A549 (cell line): ENCODE results near the gene ZFHX3.

ENCODE experiments used
- CBX8 ChIP-seq: fragments of 200-600 bp; sonication (generic); IDR thresholded peaks from 2 replicates; pipeline ENCODE4 v1.6.1; 2016
- CEBPB ChIP-seq, 2 experiments: fragments of >200 bp in 1 of 2; sonication (Bioruptor Twin) in 1 of 2; formaldehyde crosslinking in 1 of 2; IDR thresholded peaks; 2 replicates each; pipeline ENCODE4 v1.6.1; 2012 to 2016
- CHD2 ChIP-seq: fragments of 150-350 bp; IDR thresholded peaks from 2 replicates; pipeline ENCODE4 v1.6.1; 2014; ENCODE audit warnings: low read length; ENCODE audit not compliant: partially characterized antibody
- EP300 ChIP-seq, 2 experiments: fragments of >200 bp; sonication (Bioruptor Twin); formaldehyde crosslinking; IDR thresholded peaks; 2 replicates in 1 of 2; 3 replicates in 1 of 2; pipeline ENCODE4 v1.6.1; 2016 to 2017
- HDAC2 ChIP-seq: fragments of 200-600 bp; sonication (generic); IDR thresholded peaks from 2 replicates; pipeline ENCODE4 v1.6.1; 2016
- MAFK ChIP-seq: fragments of 450-650 bp; IDR thresholded peaks from 2 replicates; pipeline ENCODE4 v1.6.1; 2014; ENCODE audit not compliant: partially characterized antibody
- MAZ ChIP-seq: fragments of 150-350 bp; IDR thresholded peaks from 2 replicates; pipeline ENCODE4 v1.6.1; 2014; ENCODE audit warnings: antibody characterized with exemption, low read depth, low read length, borderline replicate concordance
- POLR2A ChIP-seq: IDR thresholded peaks from 2 replicates; pipeline ENCODE4 v1.6.1; 2012; ENCODE audit warnings: mild to moderate bottlenecking, low read length
- RARB ChIP-seq: fragments of 250-450 bp; sonication (Bioruptor Pico); IDR thresholded peaks from 2 replicates; pipeline ENCODE4 v1.8.0; 2021; ENCODE audit warnings: mild to moderate bottlenecking, moderate library complexity
- TF ChIP-seq, protein P1 (sequence below): fragments of >200 bp; sonication (Bioruptor Twin); formaldehyde crosslinking; IDR thresholded peaks from 3 replicates; pipeline ENCODE4 v1.5.1; 2016
- TF ChIP-seq, protein P2 (sequence below): IDR thresholded peaks from 2 replicates; pipeline ENCODE4 v1.6.1; 2012
- TF ChIP-seq, protein P3 (sequence below): fragments of 450-650 bp; IDR thresholded peaks from 2 replicates; pipeline ENCODE4 v1.6.1; 2014; ENCODE audit warnings: antibody characterized with exemption

DNA sequence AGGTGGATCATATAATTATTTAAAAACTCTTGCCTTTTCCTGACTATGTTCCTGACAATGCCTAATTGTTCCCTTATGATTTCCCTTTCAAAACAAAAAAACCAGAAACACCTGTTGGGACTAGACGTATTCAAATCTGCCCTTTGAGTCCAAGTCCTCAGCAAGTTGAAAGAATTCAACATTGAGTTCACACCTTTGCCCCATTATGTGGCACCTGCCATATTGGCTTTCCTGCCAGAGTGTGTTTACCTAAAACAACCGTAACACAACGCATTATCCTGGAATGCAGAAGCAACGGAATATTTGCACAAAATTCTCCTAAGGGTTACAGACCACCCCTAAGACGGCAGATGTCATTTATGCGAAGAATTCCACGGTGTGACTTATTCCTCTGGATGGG, 105.9 kb downstream of the ZFHX3 start:
- TF ChIP-seq, protein P1, sequence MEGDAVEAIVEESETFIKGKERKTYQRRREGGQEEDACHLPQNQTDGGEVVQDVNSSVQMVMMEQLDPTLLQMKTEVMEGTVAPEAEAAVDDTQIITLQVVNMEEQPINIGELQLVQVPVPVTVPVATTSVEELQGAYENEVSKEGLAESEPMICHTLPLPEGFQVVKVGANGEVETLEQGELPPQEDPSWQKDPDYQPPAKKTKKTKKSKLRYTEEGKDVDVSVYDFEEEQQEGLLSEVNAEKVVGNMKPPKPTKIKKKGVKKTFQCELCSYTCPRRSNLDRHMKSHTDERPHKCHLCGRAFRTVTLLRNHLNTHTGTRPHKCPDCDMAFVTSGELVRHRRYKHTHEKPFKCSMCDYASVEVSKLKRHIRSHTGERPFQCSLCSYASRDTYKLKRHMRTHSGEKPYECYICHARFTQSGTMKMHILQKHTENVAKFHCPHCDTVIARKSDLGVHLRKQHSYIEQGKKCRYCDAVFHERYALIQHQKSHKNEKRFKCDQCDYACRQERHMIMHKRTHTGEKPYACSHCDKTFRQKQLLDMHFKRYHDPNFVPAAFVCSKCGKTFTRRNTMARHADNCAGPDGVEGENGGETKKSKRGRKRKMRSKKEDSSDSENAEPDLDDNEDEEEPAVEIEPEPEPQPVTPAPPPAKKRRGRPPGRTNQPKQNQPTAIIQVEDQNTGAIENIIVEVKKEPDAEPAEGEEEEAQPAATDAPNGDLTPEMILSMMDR: no peak
- TF ChIP-seq RARB (CRISPR knock-in tag): no peak
- TF ChIP-seq, protein P2, sequence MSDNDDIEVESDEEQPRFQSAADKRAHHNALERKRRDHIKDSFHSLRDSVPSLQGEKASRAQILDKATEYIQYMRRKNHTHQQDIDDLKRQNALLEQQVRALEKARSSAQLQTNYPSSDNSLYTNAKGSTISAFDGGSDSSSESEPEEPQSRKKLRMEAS: no peak
- no peak for TF ChIP-seq POLR2A
- no peak for TF ChIP-seq CBX8
- TF ChIP-seq HDAC2: no peak
- TF ChIP-seq MAFK: no peak
- no peak for TF ChIP-seq CEBPB (IDR thresholded peaks at IDR 0.05)
- no peak for TF ChIP-seq MAZ
- no peak for TF ChIP-seq CHD2
- TF ChIP-seq EP300 (IDR thresholded peaks at IDR 0.05): no peak
- TF ChIP-seq, protein P3, sequence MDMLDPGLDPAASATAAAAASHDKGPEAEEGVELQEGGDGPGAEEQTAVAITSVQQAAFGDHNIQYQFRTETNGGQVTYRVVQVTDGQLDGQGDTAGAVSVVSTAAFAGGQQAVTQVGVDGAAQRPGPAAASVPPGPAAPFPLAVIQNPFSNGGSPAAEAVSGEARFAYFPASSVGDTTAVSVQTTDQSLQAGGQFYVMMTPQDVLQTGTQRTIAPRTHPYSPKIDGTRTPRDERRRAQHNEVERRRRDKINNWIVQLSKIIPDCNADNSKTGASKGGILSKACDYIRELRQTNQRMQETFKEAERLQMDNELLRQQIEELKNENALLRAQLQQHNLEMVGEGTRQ: no peak
